BLaER1 (cell line): ENCODE data around the gene RPP30.
A peak's percentile ranks its signal among the peaks of the same experiment; 100 is the strongest.

Source experiments
- H3K27ac ChIP-seq: shearing (Covaris generic); formaldehyde crosslinking; 2 replicates; pipeline ENCODE4 v1.8.1; 2022
- H3K27me3 ChIP-seq: shearing (Covaris generic); formaldehyde crosslinking; 2 replicates; pipeline ENCODE4 v1.8.1; 2022
- H3K36me3 ChIP-seq: shearing (Covaris generic); formaldehyde crosslinking; 2 replicates; pipeline ENCODE4 v1.8.1; 2022
- H3K4me1 ChIP-seq: shearing (Covaris generic); formaldehyde crosslinking; 2 replicates; pipeline ENCODE4 v1.8.1; 2022
- H3K4me2 ChIP-seq: shearing (Covaris generic); formaldehyde crosslinking; 2 replicates; pipeline ENCODE4 v1.8.1; 2022
- H3K4me3 ChIP-seq: shearing (Covaris generic); formaldehyde crosslinking; 2 replicates; pipeline ENCODE4 v1.8.1; 2022
- H3K9ac ChIP-seq: shearing (Covaris generic); formaldehyde crosslinking; 2 replicates; pipeline ENCODE4 v1.8.1; 2022
- H3K9me3 ChIP-seq: shearing (Covaris generic); formaldehyde crosslinking; 2 replicates; pipeline ENCODE4 v1.8.1; 2022
- H4K20me1 ChIP-seq: shearing (Covaris generic); formaldehyde crosslinking; 2 replicates; pipeline ENCODE4 v1.8.1; 2022
- Cebpa-rat ChIP-seq: shearing (Covaris generic); IDR thresholded peaks from 2 replicates; pipeline ENCODE4 v1.8.1; 2022

Gene RPP30

DNA sequence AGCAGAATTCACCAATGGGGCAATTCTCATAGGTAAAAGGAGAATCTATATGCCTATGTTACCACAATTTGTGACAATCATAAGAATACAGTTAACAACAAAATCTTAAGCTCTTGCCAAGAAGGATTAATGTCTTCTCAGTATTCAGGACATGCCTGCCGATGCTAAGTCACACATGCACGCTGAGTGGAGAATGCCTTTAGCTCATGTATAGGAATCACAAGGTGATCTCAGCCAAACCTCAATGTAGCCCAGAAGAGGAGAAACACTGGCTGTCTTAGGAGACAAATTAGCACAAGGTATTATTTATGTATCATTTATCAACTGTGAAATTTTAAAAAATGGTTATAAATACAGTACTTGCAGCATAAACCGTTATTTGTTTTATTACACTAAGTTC lies 16.6 kb upstream of the RPP30 start:
- H3K27me3 ChIP-seq: peaks cover 66% of the 10 kb centered on the region
- H3K4me3 ChIP-seq: no peak overlapping the region
- H3K4me1 ChIP-seq: peaks cover 19% of the 10 kb centered on the region
- no peak for TF ChIP-seq Cebpa-rat
- H3K36me3 ChIP-seq: no peaks in the 10 kb centered on the region
- H3K9me3 ChIP-seq: peaks cover 18% of the 10 kb centered on the region
- H3K4me2 ChIP-seq: no peak overlapping the region
- H3K27ac ChIP-seq: no peak overlapping the region
- no peak overlapping the region for H3K9ac ChIP-seq
- peaks cover 22% of the 10 kb centered on the region for H4K20me1 ChIP-seq

DNA sequence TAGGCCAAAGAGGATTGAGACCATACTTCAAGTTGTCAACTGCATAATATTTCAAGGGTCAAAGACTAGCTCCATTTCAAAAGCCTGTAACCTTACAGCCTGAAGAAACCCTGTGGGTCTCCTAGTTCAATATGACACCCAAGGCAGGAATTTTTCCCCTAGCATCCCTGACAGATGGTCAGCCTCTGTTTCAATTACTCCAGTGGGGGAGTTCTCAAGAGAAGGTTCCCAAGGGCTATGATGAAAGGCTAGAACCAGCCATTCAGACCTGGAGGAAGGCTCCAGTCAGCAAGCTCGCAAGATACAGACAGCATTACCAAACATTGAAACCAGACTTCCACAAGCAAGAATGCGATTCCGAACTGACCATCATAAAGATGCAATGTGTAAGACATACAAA lies 15.5 kb upstream of the RPP30 start:
- H3K9me3 ChIP-seq: peaks cover 7% of the 10 kb centered on the region
- no peak overlapping the region for H3K4me2 ChIP-seq
- H3K27ac ChIP-seq: no peak overlapping the region
- H3K4me3 ChIP-seq: peak overlapping the region; percentile 73
- H4K20me1 ChIP-seq: peaks cover 22% of the 10 kb centered on the region
- H3K36me3 ChIP-seq: no peaks in the 10 kb centered on the region
- TF ChIP-seq Cebpa-rat: no peak
- H3K9ac ChIP-seq: no peak overlapping the region
- H3K27me3 ChIP-seq: peaks cover 75% of the 10 kb centered on the region
- peaks cover 19% of the 10 kb centered on the region for H3K4me1 ChIP-seq

DNA sequence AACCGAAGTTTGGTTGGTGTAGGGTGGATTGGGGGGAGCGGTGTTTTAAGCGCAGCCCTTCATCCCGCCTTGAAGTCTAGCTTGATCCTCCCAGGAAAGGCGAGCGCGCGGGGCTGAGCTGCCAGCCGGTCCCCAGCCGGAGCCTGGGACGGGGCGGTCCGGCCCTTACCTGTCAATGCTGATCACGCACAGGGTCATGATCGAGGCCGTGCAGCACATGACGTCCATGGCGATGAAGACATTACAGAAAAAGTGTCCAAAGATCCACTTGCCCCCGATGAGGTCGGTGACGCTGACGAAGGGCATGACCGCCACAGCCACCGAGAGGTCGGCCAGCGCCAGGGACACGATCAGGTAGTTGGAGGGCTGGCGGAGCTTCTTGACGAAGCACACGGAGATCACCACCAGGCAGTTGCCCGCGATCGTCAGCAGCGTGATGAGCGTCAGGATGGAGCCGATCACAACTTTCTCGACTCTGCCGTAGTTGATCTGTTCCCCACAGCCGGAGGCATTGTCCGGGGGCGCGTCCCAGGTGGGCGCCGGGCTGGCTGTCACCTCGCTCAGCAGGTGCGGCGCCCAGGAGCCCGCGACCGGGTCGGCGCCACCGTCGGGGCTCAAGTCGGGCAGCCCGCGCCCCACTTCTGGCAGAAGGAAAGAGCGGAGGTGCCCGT lies 14.7 kb upstream of the RPP30 start:
- H3K27me3 ChIP-seq: peaks cover 75% of the 10 kb centered on the region
- H4K20me1 ChIP-seq: peaks cover 22% of the 10 kb centered on the region
- peak overlapping the region; percentile 86 for H3K4me2 ChIP-seq

DNA sequence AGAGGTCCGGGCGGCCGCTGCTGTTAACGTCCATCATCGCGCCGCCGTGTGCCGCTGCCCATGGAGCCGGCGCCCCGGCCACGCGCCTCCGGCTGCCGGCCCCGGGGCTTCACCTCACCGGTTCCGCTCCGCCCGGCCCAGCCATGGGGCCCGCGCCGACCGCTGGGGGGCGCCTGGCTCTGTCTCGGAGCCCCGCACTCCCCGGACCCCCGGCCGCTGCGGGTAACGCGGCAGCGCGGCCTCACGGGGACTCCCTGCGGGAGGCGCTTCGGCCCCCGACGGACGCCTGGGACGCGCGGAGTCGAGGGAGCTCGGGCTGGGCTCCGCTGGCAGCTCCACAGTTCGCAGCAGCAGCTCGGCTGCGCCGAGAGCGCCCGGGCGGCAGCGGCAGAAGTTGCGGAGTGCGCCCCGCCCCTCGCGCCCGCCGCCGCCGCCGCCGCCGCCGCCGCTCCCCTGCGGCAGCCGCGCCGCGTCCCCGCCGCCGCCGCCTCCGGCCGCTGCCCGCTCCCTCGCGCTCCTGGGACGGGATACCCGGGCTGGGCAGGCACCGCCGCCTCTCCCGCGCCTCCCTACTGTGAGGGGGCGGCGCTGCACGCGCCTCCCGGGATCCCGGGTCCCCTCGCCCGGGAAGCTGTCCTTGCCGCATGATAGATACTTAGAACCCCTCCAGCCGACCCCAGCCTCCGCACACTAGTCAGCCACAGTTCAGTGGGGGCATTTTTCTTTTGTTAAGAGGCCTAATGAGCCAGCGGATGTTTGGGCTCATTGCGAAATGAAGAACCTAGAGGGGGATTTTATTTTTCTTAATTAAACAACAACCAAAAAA lies 13.9 kb upstream of the RPP30 start, which contains the start of gene HTR7:
Gene HTR7, minus strand, starts transcription at position 405 of the 826 bp plus-strand sequence. Its CDS starts 368 bp downstream, at position 37.
- H3K27ac ChIP-seq: no peak within 1 kb of the TSS
- peak within 1 kb of the TSS; percentile 86 for H3K4me2 ChIP-seq
- H3K9ac ChIP-seq: peak within 1 kb of the TSS; percentile 67
- peaks cover 22% of the 10 kb centered on the region for H4K20me1 ChIP-seq
- TF ChIP-seq Cebpa-rat: peak; percentile 45; the same call in 1 of the 2 replicates
- peaks cover 19% of the 10 kb centered on the region for H3K4me1 ChIP-seq
- H3K9me3 ChIP-seq: no peaks in the 10 kb centered on the region
- peaks cover 75% of the 10 kb centered on the region for H3K27me3 ChIP-seq
- H3K4me3 ChIP-seq: peak within 1 kb of the TSS; percentile 73
- H3K36me3 ChIP-seq: no peaks in the 10 kb centered on the region

More for the DNA sequence above, 14.7 kb upstream of the RPP30 start:
- Histone ChIP-seq H3K36me3 (no peaks in the 10 kb centered on the region), H3K27ac (no peak overlapping the region), H3K4me3 (peak overlapping the region; percentile 73), H3K9me3 (no peaks in the 10 kb centered on the region), H3K9ac (peak overlapping the region; percentile 67; the same call in 1 of the 2 replicates), H3K4me1 (peaks cover 19% of the 10 kb centered on the region)
- no peak for TF ChIP-seq Cebpa-rat

DNA sequence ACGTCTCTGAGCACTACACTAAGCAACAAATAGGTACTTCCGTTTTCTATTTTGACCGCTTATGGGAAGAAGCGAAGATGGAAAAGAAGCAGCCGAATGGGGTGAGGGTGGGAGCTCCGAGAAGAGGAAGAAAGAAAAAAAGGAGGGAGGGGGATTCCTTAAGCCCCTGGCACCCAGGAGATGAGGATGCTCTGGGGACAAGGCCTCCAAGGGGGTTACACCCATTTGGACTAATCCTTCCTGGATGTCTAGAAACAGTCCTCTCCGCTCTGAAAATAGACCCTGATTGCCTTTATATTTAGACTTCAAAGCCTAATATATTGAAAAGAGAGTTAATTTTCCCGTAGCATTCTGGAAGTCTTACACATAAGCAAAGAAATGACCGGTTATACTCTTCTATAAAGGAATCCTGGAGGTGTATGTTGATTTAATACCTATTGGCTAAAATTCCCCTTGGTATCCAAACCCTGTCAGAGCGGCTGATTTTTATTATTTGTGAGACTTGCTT lies 13.3 kb upstream of the RPP30 start:
- no peak for TF ChIP-seq Cebpa-rat

DNA sequence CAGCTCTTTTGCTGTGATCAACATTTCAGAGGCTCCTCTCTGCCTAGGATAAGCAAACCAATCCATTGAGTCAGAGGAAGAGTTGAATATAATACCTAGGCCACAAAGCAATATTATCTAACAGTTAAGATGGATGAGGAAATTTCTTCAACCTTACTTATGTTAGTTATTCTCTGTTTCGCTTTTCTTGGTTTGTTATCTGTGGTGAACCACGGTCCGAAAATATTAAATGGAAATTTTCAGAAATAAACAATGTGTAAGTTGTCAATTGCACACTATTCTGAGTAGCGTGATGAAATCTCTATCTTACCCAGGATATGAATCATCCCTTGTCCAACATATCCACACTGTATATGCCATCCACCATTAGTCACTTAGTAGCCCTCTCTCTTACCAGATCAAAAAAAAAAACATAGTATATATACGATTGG lies 12.4 kb upstream of the RPP30 start:
- no peaks in the 10 kb centered on the region for H3K36me3 ChIP-seq
- no peaks in the 10 kb centered on the region for H3K9me3 ChIP-seq
- H3K4me1 ChIP-seq: peaks cover 19% of the 10 kb centered on the region
- no peak overlapping the region for H3K4me2 ChIP-seq
- H3K4me3 ChIP-seq: no peak overlapping the region
- H3K27ac ChIP-seq: no peak overlapping the region
- no peak for TF ChIP-seq Cebpa-rat
- H4K20me1 ChIP-seq: peaks cover 22% of the 10 kb centered on the region
- no peak overlapping the region for H3K9ac ChIP-seq
- H3K27me3 ChIP-seq: peaks cover 66% of the 10 kb centered on the region

More for the DNA sequence above, 13.3 kb upstream of the RPP30 start:
- Histone ChIP-seq H4K20me1 (peaks cover 22% of the 10 kb centered on the region), H3K27me3 (peaks cover 75% of the 10 kb centered on the region), H3K9ac (0 out of 2 replicates have a peak overlapping the region, but pooled peaks have one; percentile 67), H3K9me3 (no peaks in the 10 kb centered on the region), H3K4me2 (peak overlapping the region; percentile 86), H3K36me3 (no peaks in the 10 kb centered on the region), H3K27ac (no peak overlapping the region), H3K4me3 (peak overlapping the region; percentile 73), H3K4me1 (peaks cover 19% of the 10 kb centered on the region)

DNA sequence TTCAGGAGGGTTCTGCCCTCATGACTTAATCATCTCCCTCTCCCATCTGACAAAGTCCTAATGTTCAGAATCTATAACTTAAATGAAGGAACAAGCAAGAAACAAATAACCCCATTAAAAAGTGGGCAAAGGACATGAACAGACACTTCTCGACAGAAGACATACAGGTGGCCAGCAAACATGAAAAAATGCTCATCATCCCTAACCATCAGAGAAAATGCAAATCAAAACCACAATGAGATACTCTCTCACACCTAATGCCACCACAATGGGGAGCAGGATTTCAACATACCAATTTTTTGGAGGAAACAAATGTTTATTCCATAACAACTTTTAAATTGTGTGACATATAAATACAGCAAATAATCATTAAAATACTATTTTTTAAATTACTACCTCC lies 11.0 kb upstream of the RPP30 start:
- H3K9ac ChIP-seq: no peak overlapping the region
- peaks cover 19% of the 10 kb centered on the region for H3K4me1 ChIP-seq
- H3K27ac ChIP-seq: no peak overlapping the region
- H3K27me3 ChIP-seq: peaks cover 52% of the 10 kb centered on the region
- peaks cover 22% of the 10 kb centered on the region for H4K20me1 ChIP-seq
- H3K4me3 ChIP-seq: no peak overlapping the region
- no peak for TF ChIP-seq Cebpa-rat
- no peaks in the 10 kb centered on the region for H3K9me3 ChIP-seq
- H3K4me2 ChIP-seq: no peak overlapping the region
- H3K36me3 ChIP-seq: no peaks in the 10 kb centered on the region

DNA sequence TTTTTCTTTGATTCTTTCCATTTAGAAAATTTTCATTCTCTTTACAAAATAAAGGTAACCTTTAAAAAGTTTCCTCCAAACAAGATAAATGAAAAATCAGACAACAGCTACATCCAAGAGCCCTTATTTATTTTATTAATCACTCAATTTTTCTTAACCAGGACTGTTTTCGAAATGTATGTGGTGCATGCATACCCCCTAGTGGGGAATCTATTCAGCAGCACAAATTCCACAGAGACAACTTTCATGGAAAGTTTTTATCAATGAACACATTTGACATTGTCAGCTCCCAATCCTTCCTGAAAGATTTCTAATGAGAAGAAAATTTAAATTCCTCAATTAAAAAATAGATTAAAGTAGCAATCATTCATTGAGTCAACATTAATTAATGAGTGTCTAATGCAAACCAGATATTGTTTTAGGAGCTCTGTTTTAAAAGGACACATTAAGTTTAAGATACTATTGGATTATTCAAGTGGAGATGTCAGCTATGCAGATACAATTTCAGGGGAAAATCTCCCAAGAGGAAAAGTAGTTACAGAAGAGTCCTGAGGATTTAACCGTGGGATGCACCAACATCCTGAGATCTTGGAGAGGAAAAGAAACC lies 8.8 kb upstream of the RPP30 start:
- Histone ChIP-seq H3K4me3 (no peak overlapping the region), H3K27ac (no peak overlapping the region), H3K9me3 (no peaks in the 10 kb centered on the region), H3K4me1 (0 out of 2 replicates have a peak, but pooled peaks cover 6% of the 10 kb centered on the region), H4K20me1 (0 out of 2 replicates have a peak, but pooled peaks cover 9% of the 10 kb centered on the region), H3K36me3 (no peaks in the 10 kb centered on the region), H3K27me3 (peaks cover 30% of the 10 kb centered on the region), H3K9ac (no peak overlapping the region), H3K4me2 (no peak overlapping the region)
- no peak for TF ChIP-seq Cebpa-rat

DNA sequence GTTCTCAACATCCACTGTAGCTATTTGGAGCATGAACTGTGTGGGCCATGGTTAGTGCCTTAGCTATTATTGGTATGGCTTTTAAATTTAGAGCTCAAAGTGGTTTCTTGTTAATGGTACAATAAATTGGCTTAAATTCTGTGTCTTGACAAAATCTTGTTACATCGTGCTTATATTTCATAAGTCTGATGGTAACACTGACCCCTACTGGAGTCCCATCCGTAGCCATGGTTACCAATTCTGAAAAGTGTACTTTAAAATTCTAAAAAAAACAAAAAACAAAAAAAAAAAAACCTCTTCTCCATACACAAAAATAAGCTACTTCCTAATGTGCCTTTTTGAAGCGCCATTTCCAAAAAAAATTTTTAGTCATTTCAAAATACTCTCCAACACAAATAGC lies 6.4 kb upstream of the RPP30 start:
- Histone ChIP-seq H4K20me1 (no peaks in the 10 kb centered on the region), H3K36me3 (no peaks in the 10 kb centered on the region), H3K27ac (no peak overlapping the region), H3K4me3 (no peak overlapping the region), H3K4me1 (no peaks in the 10 kb centered on the region), H3K27me3 (peaks cover 6% of the 10 kb centered on the region; the same call in 1 of the 2 replicates), H3K9ac (no peak overlapping the region), H3K4me2 (no peak overlapping the region), H3K9me3 (peaks cover 11% of the 10 kb centered on the region; the same call in 1 of the 2 replicates)
- no peak for TF ChIP-seq Cebpa-rat
